ENCODE results near the gene LCN1. TPM values are rescaled to one million over a fixed set of nuclear protein-coding genes. Genes with fewer than 3 reads are reported as not detected.

Gene LCN1
- total and polyA plus RNA-seq, 2 of the 8 experiments (the other 6 are each of a cell fraction or from before 2014, with no cell fraction given): not detected

GRCh38 chr9:135487281-135488012 is 33.8 kb upstream of the LCN1 start:
- Histone ChIP-seq H3K23ac (ENCODE audit: insufficient read length) (no peak overlapping the region), H3K4me2 (ENCODE audit: insufficient read depth in 1 of 2, low read depth in 2 of 2, low read length in 2 of 2) (no peak overlapping the region), H2AFZ (ENCODE audit: low read length) (no peak overlapping the region), H4K91ac (replicated peaks; ENCODE audit: insufficient read length, low read length) (no peak overlapping the region), H3K79me1 (ENCODE audit: low read depth, low read length) (no peaks in the 10 kb centered on the region; the same call in 1 of the 2 replicates), H2BK15ac (ENCODE audit: low read length) (no peak overlapping the region), H3K4me1 (replicated peaks in 1 of 4; ENCODE audit: control insufficient read depth in 3 of 4, insufficient read depth in 4 of 4, low read length in 3 of 4) (peaks cover 0 to 2% (median 0%) of the 10 kb centered on the region in 4 experiments; a peak in 1 of 7 replicates), H3K56ac (replicated peaks; ENCODE audit: insufficient read length, low read depth, low read length) (no peak overlapping the region), H3K36me3 (ENCODE audit: control insufficient read depth in 2 of 4, insufficient read depth in 4 of 4, low read length in 3 of 4) (peaks cover 17 to 50% (median 42%) of the 10 kb centered on the region in 4 experiments), H3K9me3 (ENCODE audit: insufficient read depth in 2 of 2, low read depth in 1 of 2, low read length in 1 of 2) (no peaks in the 10 kb centered on the region), H3K23me2 (ENCODE audit: low read depth, low read length) (no peaks in the 10 kb centered on the region), H3K27me3 (replicated peaks in 1 of 4; ENCODE audit: control insufficient read depth in 3 of 4, extremely low read depth in 1 of 4, insufficient read depth in 3 of 4, low read length in 3 of 4) (no peaks in the 10 kb centered on the region; a peak in 1 of 7 replicates), H4K5ac (ENCODE audit: insufficient read length, low read depth, low read length) (no peak overlapping the region), H3K9ac (replicated peaks in 1 of 4; ENCODE audit: extremely low read depth in 1 of 4, low read depth in 3 of 4, low read length in 3 of 4) (no peak overlapping the region), H3K79me2 (ENCODE audit: control insufficient read depth in 1 of 2, insufficient read depth in 2 of 2, low read length in 2 of 2) (peaks cover 0 to 3% of the 10 kb centered on the region in 2 experiments; a peak in 2 of 4 replicates), H3K4ac (replicated peaks; ENCODE audit: insufficient read length, low read depth, low read length) (no peak overlapping the region), H2BK5ac (ENCODE audit: low read depth, low read length) (no peak overlapping the region), H3K18ac (ENCODE audit: extremely low read depth, low read length) (no peak overlapping the region), H3K4me3 (ENCODE audit: extremely low read depth in 1 of 4, insufficient read depth in 2 of 4, low read depth in 3 of 4, low read length in 4 of 4) (no peak overlapping the region), H3K27ac (ENCODE audit: low read depth, low read length) (no peak overlapping the region), H2AK5ac (ENCODE audit: low read depth, low read length) (no peak overlapping the region), H2BK12ac (ENCODE audit: low read depth, low read length) (no peak overlapping the region), H2BK20ac (ENCODE audit: low read length) (no peak overlapping the region), H4K20me1 (replicated peaks in 1 of 2; ENCODE audit: control insufficient read depth in 1 of 2, insufficient read depth in 2 of 2, low read length in 2 of 2) (peaks cover 6 to 9% of the 10 kb centered on the region in 2 experiments), H3K14ac (ENCODE audit: insufficient read length) (no peak overlapping the region), H4K8ac (ENCODE audit: extremely low read depth, insufficient read depth, low read length) (no peak overlapping the region), H2BK120ac (replicated peaks; ENCODE audit: low read depth, low read length) (no peak overlapping the region)
- DNase-seq (ENCODE audit: low read depth in 1 of 2, low spot score in 2 of 2) (no peak), FAIRE-seq (no peak)
- POLR2A ChIA-PET (ENCODE audit: partially characterized antibody): no interaction called here
- WGBS, 2 experiments (ENCODE audit: extremely low coverage in 1 of 2, insufficient coverage in 1 of 2, insufficient read length in 1 of 2, insufficient replicate concordance in 2 of 2, low coverage in 1 of 2, low lambda C conversion rate in 2 of 2, missing lambda C conversion rate in 1 of 2): 91% methylated on average over 23 of the region's 40 CpGs; no CpG with 5 or more reads in 1 of the 2 experiments
- CTCF ChIA-PET (ENCODE audit: partially characterized antibody): interaction anchor here (1.2 to 1.3 kb wide), 3 partner anchors 12 to 74 kb away, joined by 3 to 7 read pairs (median 3); no protein-coding TSS in a partner anchor
- no peak for TF ChIP-seq TAF1 (IDR thresholded peaks at IDR 0.05; ENCODE audit: low read depth, low read length)
- TF ChIP-seq TCF12 (IDR thresholded peaks at IDR 0.05; ENCODE audit: low read depth, low read length): no peak
- no peak for TF ChIP-seq HDAC2 (IDR thresholded peaks at IDR 0.05; ENCODE audit: borderline replicate concordance in 1 of 2, low read depth in 2 of 2, low read length in 2 of 2)
- TF ChIP-seq EGR1 (IDR thresholded peaks at IDR 0.05; ENCODE audit: borderline replicate concordance, low read depth, low read length): no peak
- TF ChIP-seq NRF1 (IDR thresholded peaks at IDR 0.05; ENCODE audit: low read depth, low read length): no peak
- TF ChIP-seq POLR2AphosphoS5 (IDR thresholded peaks at IDR 0.05; ENCODE audit: low read depth, low read length): no peak
- no peak for TF ChIP-seq NANOG (IDR thresholded peaks at IDR 0.05; ENCODE audit: insufficient read depth, low read depth, low read length, poor library complexity, severe bottlenecking)
- no peak for TF ChIP-seq KDM4A (IDR thresholded peaks at IDR 0.05; ENCODE audit: low read depth, low read length, severe bottlenecking)
- no peak for TF ChIP-seq CEBPB (IDR thresholded peaks at IDR 0.05; ENCODE audit: low read depth, low read length)
- TF ChIP-seq CBX8 (IDR thresholded peaks at IDR 0.05; ENCODE audit: borderline replicate concordance, low read depth, low read length): no peak
- no peak for TF ChIP-seq SP2 (IDR thresholded peaks at IDR 0.05; ENCODE audit: low read length)
- TF ChIP-seq GTF2F1 (IDR thresholded peaks at IDR 0.05; ENCODE audit: borderline replicate concordance, low read depth, low read length): no peak
- TF ChIP-seq KDM1A (IDR thresholded peaks at IDR 0.05; ENCODE audit: borderline replicate concordance, low read length): no peak

Data from H1 (cell line).